ENCODE data around the gene GALNTL6. TPM values are rescaled to one million over a fixed set of nuclear protein-coding genes. Genes with fewer than 3 reads are reported as not detected.

GALNTL6 gene
- total and polyA plus RNA-seq, 2 experiments from 2014 or later = 0.38 to 0.40 TPM

GRCh38 chr4:171928336-171928735, 115.1 kb downstream of the GALNTL6 start (continued):
- TF ChIP-seq REST (IDR thresholded peaks at IDR 0.05; ENCODE audit: unreplicated experiment) (no peak), ZNF331 (CRISPR knock-in tag; IDR thresholded peaks at IDR 0.05; ENCODE audit: low read depth) (no peak), EZH2phosphoT487 (IDR thresholded peaks at IDR 0.05; ENCODE audit: unreplicated experiment) (no peak)

- ATAC-seq (no peak), DNase-seq (ENCODE audit: low spot score) (no peak)
- Histone ChIP-seq H3K36me3 (ENCODE audit: insufficient read depth) (no peaks in the 10 kb centered on the region), H3K4me1 (ENCODE audit: insufficient read depth) (peaks cover 22% of the 10 kb centered on the region), H2AFZ (no peak overlapping the region), H4K20me1 (replicated peaks; ENCODE audit: insufficient read depth) (no peaks in the 10 kb centered on the region), H3K79me2 (replicated peaks; ENCODE audit: insufficient read depth) (no peaks in the 10 kb centered on the region), H3K9me2 (ENCODE audit: insufficient read depth) (no peaks in the 10 kb centered on the region), H3F3A (replicated peaks; ENCODE audit: low read depth) (no peaks in the 10 kb centered on the region), H3K27me3 (ENCODE audit: insufficient read depth) (no peaks in the 10 kb centered on the region), H3K27ac (ENCODE audit: low read depth) (no peak overlapping the region), H3K4me3 (no peak overlapping the region), H3K4me2 (no peak overlapping the region)
- Mint-ChIP-seq H3K27ac (no peak overlapping the region), H3K27me3 (ENCODE audit: insufficient read depth, low read depth, poor library complexity) (no peaks in the 10 kb centered on the region), H3K4me3 (no peak overlapping the region), H3K4me1 (peaks cover 21% of the 10 kb centered on the region), H3K9me3 (peaks cover 6% of the 10 kb centered on the region; the same call in 1 of the 3 replicates), H3K36me3 (ENCODE audit: low read depth) (peaks cover 4% of the 10 kb centered on the region; the same call in 1 of the 3 replicates)
- TF ChIP-seq JUNB (IDR thresholded peaks at IDR 0.05; ENCODE audit: unreplicated experiment) (no peak), ZNF114 (CRISPR knock-in tag; IDR thresholded peaks at IDR 0.05) (no peak), CREB1 (CRISPR knock-in tag; IDR thresholded peaks at IDR 0.05; ENCODE audit: low read depth) (no peak), ZNF462 (CRISPR knock-in tag; IDR thresholded peaks at IDR 0.05) (no peak), ZNF331 (CRISPR knock-in tag; IDR thresholded peaks at IDR 0.05; ENCODE audit: low read depth) (no peak), EZH2phosphoT487 (IDR thresholded peaks at IDR 0.05; ENCODE audit: unreplicated experiment) (no peak), EZH2 (IDR thresholded peaks at IDR 0.05; ENCODE audit: low read depth, unreplicated experiment) (no peak), NANOG (IDR thresholded peaks at IDR 0.05; ENCODE audit: borderline replicate concordance) (no peak), CTCF (conservative IDR thresholded peaks at IDR 0.05; ENCODE audit: low read depth in 2 of 2) (no peak)
Measured at GRCh38 chr4:171929477-171929876, 116.3 kb downstream of the GALNTL6 start.
